Measurements from ENCODE around the gene GCK.
"Not testable (repeated sequence)": the region's sequence is repeated elsewhere in the genome, so short reads cannot be mapped to it uniquely, and the experiment has no call there.

The GCK gene

GRCh38 chr7:44208085-44208484, 18.8 kb upstream of the GCK start:
- TF ChIP-seq CTCF (conservative IDR thresholded peaks at IDR 0.05; ENCODE audit: control insufficient read depth, insufficient read depth, low read depth, low read length): no peak
- H3K4me3 ChIP-seq (ENCODE audit: control insufficient read depth, low read depth, low read length): no peak overlapping the region
- DNase-seq (ENCODE audit: low read depth): no peak

- H3K4me3 ChIP-seq (ENCODE audit: control insufficient read depth, low read depth, low read length): no peak overlapping the region
- DNase-seq (ENCODE audit: low read depth): no peak
- TF ChIP-seq CTCF (conservative IDR thresholded peaks at IDR 0.05; ENCODE audit: control insufficient read depth, insufficient read depth, low read depth, low read length): no peak
These were observed 16.8 kb upstream of the GCK start for GRCh38 chr7:44206008-44206407.

GRCh38 chr7:44201813-44202212, 12.6 kb upstream of the GCK start:
- DNase-seq (ENCODE audit: low read depth): peak; percentile 22

GRCh38 chr7:44200699-44201461, 11.6 kb upstream of the GCK start, which contains the start of gene YKT6:
Gene YKT6, plus strand, starts transcription at chr7:44200978. Its CDS starts 158 bp downstream, at chr7:44201136.
- peak; percentile 91 for DNase-seq (ENCODE audit: low read depth)
- peak within 1 kb of the TSS; percentile 97 for H3K4me3 ChIP-seq (ENCODE audit: control insufficient read depth, low read depth, low read length)
- no peak for TF ChIP-seq CTCF (conservative IDR thresholded peaks at IDR 0.05; ENCODE audit: control insufficient read depth, insufficient read depth, low read depth, low read length)

More at GRCh38 chr7:44201813-44202212, 12.6 kb upstream of the GCK start:
- TF ChIP-seq CTCF (conservative IDR thresholded peaks at IDR 0.05; ENCODE audit: control insufficient read depth, insufficient read depth, low read depth, low read length): no peak
- peak overlapping the region; percentile 97 for H3K4me3 ChIP-seq (ENCODE audit: control insufficient read depth, low read depth, low read length)

DNA sequence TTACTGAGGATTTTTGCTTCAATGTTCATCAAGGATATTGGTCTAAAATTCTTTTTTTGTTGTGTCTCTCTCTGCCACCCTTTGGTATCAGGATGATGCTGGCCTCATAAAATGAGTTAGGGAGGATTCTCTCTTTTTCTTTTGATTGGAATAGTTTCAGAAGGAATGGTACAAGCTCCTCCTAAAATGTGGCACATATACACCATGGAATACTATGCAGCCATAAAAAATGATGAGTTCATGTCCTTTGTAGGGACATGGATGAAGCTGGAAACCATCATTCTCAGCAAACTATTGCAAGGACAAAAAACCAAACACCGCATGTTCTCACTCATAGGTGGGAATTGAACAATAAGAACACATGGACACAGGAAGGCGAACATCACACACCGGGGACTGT, 10.9 kb upstream of the GCK start:
- not testable (repeated sequence) for H3K4me3 ChIP-seq (ENCODE audit: control insufficient read depth, low read depth, low read length); DNase-seq (ENCODE audit: low read depth)

DNA sequence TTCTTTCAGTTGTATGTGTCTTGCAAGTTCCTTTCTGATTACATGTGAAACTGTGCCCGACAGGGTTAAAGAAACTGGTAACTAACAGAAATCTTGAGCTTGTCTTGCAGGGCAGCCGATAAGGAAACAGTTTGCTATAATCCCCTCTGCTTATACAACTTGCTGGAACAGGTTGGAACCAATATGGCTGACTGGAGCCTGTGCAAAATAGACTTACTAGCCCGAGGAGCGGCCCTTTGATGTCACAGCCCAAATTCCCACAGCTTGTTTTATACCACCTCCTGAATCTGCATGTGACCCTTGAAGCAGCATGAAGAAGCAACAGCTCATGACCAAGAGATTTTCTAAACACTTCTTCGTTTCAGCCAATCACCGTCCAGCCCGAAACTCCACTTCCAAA, 8.2 kb upstream of the GCK start:
- H3K4me3 ChIP-seq (ENCODE audit: control insufficient read depth, low read depth, low read length): no peak overlapping the region
- DNase-seq (ENCODE audit: low read depth): no peak
- TF ChIP-seq CTCF (conservative IDR thresholded peaks at IDR 0.05; ENCODE audit: control insufficient read depth, insufficient read depth, low read depth, low read length): no peak

GRCh38 chr7:44196450-44196872, 7.2 kb upstream of the GCK start:
- peak; percentile 64 for DNase-seq (ENCODE audit: low read depth)
- no peak overlapping the region for H3K4me3 ChIP-seq (ENCODE audit: control insufficient read depth, low read depth, low read length)
- peak; percentile 90 for TF ChIP-seq CTCF (conservative IDR thresholded peaks at IDR 0.05; ENCODE audit: control insufficient read depth, insufficient read depth, low read depth, low read length)
